ENCODE results near the gene KCNJ6. TPM values are rescaled to one million over a fixed set of nuclear protein-coding genes. Genes with fewer than 3 reads are reported as not detected.

Gene KCNJ6
- total and polyA plus RNA-seq, 9 of the 15 experiments (the other 6 are each of a cell fraction or from before 2014, with no cell fraction given), result 0.06 to 0.21 (median 0.13) TPM; not detected in 1

- Histone ChIP-seq H4K20me1 (replicated peaks; ENCODE audit: control insufficient read depth, insufficient read depth, low read length) (0 out of 2 replicates have a peak, but pooled peaks cover 3% of the 10 kb centered on the region), H3K27me3 (ENCODE audit: control insufficient read depth in 2 of 2, insufficient read depth in 2 of 2, low read length in 2 of 2) (peaks cover 0 to 24% of the 10 kb centered on the region in 2 experiments; a peak in 3 of 5 replicates), H3K9me1 (ENCODE audit: control insufficient read depth, insufficient read depth, low read length) (peaks cover under 1% of the 10 kb centered on the region), H2AFZ (ENCODE audit: low read depth, low read length) (no peak overlapping the region), H3K4me1 (replicated peaks in 1 of 2; ENCODE audit: control insufficient read depth in 2 of 2, insufficient read depth in 2 of 2, low read length in 2 of 2) (no peaks in the 10 kb centered on the region), H3K27ac (ENCODE audit: extremely low read depth, low read depth, low read length) (no peak overlapping the region), H3K4me2 (ENCODE audit: insufficient read depth, low read length) (no peak overlapping the region), H3K36me3 (ENCODE audit: control insufficient read depth, insufficient read depth, low read length) (no peaks in the 10 kb centered on the region), H3K9ac (ENCODE audit: insufficient read depth in 1 of 2, low read depth in 2 of 2, low read length in 2 of 2) (no peak overlapping the region), H3K4me3 (no peak overlapping the region), H3K9me3 (replicated peaks; ENCODE audit: control insufficient read depth, insufficient read depth, low read depth, low read length) (no peaks in the 10 kb centered on the region), H3K79me2 (ENCODE audit: control insufficient read depth, insufficient read depth, low read length) (no peaks in the 10 kb centered on the region)
- in situ Hi-C loops (cut with MboI) (no loop called here), intact Hi-C loops (cut with micrococcal nuclease) (no loop called here)
- CTCF ChIA-PET (ENCODE audit: low intra/inter-chr PET ratio), result no interaction called here
- no TSS peak for BruUV-seq (replicated peaks)
- no peak for DNase-seq (ENCODE audit: extremely low read depth in 1 of 4, low spot score in 3 of 4)
- 1% methylated on average over 5 of the region's 5 CpGs for WGBS (ENCODE audit: insufficient coverage, low coverage, missing lambda C conversion rate)
- POLR2A ChIA-PET, result no interaction called here
- TF ChIP-seq BRCA1 (IDR thresholded peaks at IDR 0.05), result no peak
- TF ChIP-seq BRCA1 (CRISPR knock-in tag; IDR thresholded peaks at IDR 0.05), result no peak
- TF ChIP-seq PTRF (tag; IDR thresholded peaks at IDR 0.05), result no peak
- no peak for TF ChIP-seq ZNF449 (CRISPR knock-in tag; IDR thresholded peaks at IDR 0.05)
- TF ChIP-seq CXXC5 (CRISPR knock-in tag; IDR thresholded peaks at IDR 0.05), result no peak
- TF ChIP-seq BCOR (IDR thresholded peaks at IDR 0.05), result no peak
- no peak for TF ChIP-seq PTBP1 (IDR thresholded peaks at IDR 0.05; ENCODE audit: low read depth, low read length)
- no peak for TF ChIP-seq ZC3H8 (IDR thresholded peaks at IDR 0.05)
- no peak for TF ChIP-seq FOXK1 (CRISPR knock-in tag; IDR thresholded peaks at IDR 0.05; ENCODE audit: borderline replicate concordance)
- no peak for TF ChIP-seq PYGO2 (tag; IDR thresholded peaks at IDR 0.05)
- TF ChIP-seq ZNF217 (CRISPR knock-in tag; IDR thresholded peaks at IDR 0.05), result no peak
- TF ChIP-seq, protein P1, sequence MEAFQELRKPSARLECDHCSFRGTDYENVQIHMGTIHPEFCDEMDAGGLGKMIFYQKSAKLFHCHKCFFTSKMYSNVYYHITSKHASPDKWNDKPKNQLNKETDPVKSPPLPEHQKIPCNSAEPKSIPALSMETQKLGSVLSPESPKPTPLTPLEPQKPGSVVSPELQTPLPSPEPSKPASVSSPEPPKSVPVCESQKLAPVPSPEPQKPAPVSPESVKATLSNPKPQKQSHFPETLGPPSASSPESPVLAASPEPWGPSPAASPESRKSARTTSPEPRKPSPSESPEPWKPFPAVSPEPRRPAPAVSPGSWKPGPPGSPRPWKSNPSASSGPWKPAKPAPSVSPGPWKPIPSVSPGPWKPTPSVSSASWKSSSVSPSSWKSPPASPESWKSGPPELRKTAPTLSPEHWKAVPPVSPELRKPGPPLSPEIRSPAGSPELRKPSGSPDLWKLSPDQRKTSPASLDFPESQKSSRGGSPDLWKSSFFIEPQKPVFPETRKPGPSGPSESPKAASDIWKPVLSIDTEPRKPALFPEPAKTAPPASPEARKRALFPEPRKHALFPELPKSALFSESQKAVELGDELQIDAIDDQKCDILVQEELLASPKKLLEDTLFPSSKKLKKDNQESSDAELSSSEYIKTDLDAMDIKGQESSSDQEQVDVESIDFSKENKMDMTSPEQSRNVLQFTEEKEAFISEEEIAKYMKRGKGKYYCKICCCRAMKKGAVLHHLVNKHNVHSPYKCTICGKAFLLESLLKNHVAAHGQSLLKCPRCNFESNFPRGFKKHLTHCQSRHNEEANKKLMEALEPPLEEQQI (IDR thresholded peaks at IDR 0.05), result no peak
- TF ChIP-seq POLR2B (IDR thresholded peaks at IDR 0.05; ENCODE audit: low read depth, partially characterized antibody), result no peak
- TF ChIP-seq ZC3H4 (CRISPR knock-in tag; IDR thresholded peaks at IDR 0.05; ENCODE audit: borderline replicate concordance), result no peak
- no peak for TF ChIP-seq BMI1 (IDR thresholded peaks at IDR 0.05; ENCODE audit: low read length)
- TF ChIP-seq WHSC1 (IDR thresholded peaks at IDR 0.05; ENCODE audit: low read length), result no peak
- no peak for TF ChIP-seq SAP30 (IDR thresholded peaks at IDR 0.05; ENCODE audit: borderline replicate concordance, insufficient read depth, low read depth, low read length, poor library complexity, severe bottlenecking)
- no peak for FAIRE-seq
- no peak for ATAC-seq
Measured at GRCh38 chr21:37765221-37765900, 150.9 kb downstream of the KCNJ6 start.

Measured in K562 (cell line).